GM10248 (cell line): ENCODE measurements around the gene RMND5B.

Source experiments
- CTCF ChIA-PET: fragments of 300-600 bp; sonication (Branson Sonifier 250); formaldehyde crosslinking; extraction: SDS; loops from one replicate; lab custom pipeline; 2021; ENCODE audit warnings: antibody characterized with exemption; lab: Yijun Ruan, JAX
- POLR2A ChIA-PET: fragments of 350-650 bp; sonication (Branson Sonifier 250); formaldehyde crosslinking; extraction: SDS; loops from one replicate; lab custom pipeline; 2020; ENCODE audit warnings: antibody characterized with exemption; lab: Yijun Ruan, JAX
- DNase-seq: peaks from one replicate; pipeline ENCODE4 v3.0.0; 2012; ENCODE audit errors: extremely low spot score
- TF ChIP-seq, protein P1 (sequence below): IDR thresholded peaks from 2 replicates; pipeline ENCODE4 v1.5.1; 2012; ENCODE audit warnings: mild to moderate bottlenecking, low read depth; ENCODE audit errors: extremely low read depth, missing control alignments, control extremely low read depth

The RMND5B gene

DNA sequence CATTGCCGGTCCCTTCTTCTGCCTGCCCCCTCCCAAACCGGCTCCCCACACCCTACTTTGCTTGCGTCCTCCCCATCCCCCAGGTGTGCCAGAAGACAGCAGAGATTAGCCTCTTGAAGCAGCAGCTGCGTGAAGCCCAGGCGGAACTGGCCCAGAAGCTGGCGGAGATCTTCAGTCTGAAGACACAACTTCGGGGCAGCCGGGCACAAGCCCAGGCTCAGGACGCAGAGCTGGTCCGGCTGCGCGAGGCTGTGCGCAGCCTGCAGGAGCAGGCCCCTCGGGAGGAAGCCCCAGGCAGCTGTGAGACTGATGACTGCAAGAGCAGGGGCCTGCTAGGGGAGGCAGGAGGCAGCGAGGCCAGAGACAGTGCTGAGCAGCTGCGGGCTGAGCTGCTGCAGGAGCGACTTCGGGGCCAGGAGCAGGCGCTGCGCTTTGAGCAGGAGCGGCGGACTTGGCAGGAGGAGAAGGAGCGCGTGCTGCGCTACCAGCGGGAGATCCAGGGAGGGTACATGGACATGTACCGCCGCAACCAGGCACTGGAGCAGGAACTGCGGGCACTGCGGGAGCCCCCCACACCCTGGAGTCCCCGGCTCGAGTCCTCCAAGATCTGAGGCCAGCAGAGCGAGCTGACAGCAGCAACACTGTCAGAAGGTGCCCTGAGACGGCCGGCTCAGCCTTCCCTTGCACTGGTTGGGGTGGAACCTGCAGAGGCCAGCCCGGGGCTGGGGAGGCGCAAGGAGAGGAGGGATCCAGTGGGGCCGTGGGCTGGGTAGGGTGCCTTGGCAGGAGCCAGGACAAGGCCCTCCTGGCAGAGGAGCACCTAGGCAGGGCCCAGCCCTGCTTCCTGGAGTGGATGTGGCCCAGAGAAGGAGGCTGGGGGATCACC is 9.2 kb upstream of the RMND5B start:
- POLR2A ChIA-PET, result interaction anchor here (1.2 kb wide), 1 partner anchor 82 kb away, joined by 3 read pairs; the partner anchor contains the start of gene HNRNPAB
- TF ChIP-seq, protein P1, sequence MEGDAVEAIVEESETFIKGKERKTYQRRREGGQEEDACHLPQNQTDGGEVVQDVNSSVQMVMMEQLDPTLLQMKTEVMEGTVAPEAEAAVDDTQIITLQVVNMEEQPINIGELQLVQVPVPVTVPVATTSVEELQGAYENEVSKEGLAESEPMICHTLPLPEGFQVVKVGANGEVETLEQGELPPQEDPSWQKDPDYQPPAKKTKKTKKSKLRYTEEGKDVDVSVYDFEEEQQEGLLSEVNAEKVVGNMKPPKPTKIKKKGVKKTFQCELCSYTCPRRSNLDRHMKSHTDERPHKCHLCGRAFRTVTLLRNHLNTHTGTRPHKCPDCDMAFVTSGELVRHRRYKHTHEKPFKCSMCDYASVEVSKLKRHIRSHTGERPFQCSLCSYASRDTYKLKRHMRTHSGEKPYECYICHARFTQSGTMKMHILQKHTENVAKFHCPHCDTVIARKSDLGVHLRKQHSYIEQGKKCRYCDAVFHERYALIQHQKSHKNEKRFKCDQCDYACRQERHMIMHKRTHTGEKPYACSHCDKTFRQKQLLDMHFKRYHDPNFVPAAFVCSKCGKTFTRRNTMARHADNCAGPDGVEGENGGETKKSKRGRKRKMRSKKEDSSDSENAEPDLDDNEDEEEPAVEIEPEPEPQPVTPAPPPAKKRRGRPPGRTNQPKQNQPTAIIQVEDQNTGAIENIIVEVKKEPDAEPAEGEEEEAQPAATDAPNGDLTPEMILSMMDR, result no peak
- CTCF ChIA-PET, result interaction anchor here (0.8 to 5.4 kb wide), 21 partner anchors 9 to 117 kb away, joined by 3 to 42 read pairs (median 10); partner anchors contain the start of genes NHP2 and RMND5B
- no peak for DNase-seq

DNA sequence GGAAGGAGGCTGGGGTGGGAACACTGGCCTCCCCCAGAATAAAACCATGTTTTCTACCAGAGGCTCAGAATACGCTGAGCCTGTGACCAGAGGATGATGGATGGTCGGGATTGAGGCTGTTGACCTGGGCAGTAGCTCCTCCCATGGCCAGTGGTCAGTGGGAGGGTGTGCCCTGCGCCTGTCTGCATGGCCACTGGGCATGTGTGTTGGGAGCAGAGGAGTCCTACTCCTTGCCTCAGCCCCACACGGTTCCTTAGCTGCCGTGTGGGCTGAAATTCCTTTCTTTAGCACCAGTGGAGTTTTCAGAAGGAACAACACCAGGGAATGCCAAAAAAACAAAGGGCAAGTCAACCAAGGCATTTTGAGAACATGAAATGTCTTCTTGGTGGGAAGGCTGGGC is 8.5 kb upstream of the RMND5B start:
- CTCF ChIA-PET, result interaction anchor here (1.4 to 4.3 kb wide), 4 partner anchors 14 to 47 kb away, joined by 3 to 30 read pairs (median 16); no protein-coding TSS in a partner anchor
- DNase-seq, result no peak
- POLR2A ChIA-PET, result no interaction called here
- TF ChIP-seq, protein P1, result no peak

DNA sequence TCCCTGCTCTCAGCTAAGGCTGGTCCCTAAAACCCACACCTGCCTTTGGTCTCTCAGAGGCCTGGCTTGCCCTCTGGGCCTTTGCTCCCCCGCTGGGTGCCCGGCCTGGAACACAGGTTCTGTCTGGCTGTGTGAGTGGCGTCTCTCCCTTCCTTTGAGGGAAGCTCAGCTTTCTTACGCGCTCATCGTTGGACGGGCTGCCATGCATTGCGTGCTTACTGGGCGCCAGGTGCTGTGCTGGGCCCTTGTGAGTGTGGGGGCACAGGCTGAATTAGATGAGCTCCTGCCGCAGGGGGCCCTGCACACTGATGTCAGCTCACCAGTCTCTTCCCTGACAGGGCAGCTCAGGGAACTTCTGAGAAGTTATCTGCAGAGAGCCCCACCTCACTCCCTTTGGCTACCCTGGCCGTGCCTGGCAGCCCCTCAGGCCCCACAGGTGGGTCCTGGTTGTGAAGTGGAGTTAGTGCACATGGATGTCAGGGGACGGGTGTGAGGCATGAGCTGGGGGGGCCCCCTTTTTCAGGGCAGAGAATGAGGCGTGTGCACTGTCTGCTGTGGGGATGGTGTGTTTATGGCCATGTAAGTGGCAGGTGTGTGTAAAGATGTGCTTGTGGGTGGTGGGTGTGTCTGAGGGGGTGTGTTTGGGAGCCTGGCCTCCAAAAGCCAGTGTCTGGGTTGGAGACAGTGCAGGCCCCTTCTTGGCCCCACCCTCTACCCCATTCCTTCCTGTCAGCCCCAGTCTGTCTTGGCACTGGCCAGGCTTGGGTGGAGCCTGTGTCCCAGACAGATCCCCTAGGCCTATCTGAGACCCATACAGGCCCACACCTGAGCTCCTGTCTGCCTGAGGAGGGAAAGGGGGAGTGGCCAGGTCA is 7.5 kb upstream of the RMND5B start:
- CTCF ChIA-PET, result interaction anchor here (1.3 to 4.3 kb wide), 5 partner anchors 15 to 48 kb away, joined by 3 to 30 read pairs (median 3); no protein-coding TSS in a partner anchor
- TF ChIP-seq, protein P1, result no peak
- no peak for DNase-seq
- POLR2A ChIA-PET, result interaction anchor here (0.5 to 1.3 kb wide), 2 partner anchors 22 to 1500 kb away, joined by 3 read pairs; partner anchors contain the start of gene HNRNPH1

DNA sequence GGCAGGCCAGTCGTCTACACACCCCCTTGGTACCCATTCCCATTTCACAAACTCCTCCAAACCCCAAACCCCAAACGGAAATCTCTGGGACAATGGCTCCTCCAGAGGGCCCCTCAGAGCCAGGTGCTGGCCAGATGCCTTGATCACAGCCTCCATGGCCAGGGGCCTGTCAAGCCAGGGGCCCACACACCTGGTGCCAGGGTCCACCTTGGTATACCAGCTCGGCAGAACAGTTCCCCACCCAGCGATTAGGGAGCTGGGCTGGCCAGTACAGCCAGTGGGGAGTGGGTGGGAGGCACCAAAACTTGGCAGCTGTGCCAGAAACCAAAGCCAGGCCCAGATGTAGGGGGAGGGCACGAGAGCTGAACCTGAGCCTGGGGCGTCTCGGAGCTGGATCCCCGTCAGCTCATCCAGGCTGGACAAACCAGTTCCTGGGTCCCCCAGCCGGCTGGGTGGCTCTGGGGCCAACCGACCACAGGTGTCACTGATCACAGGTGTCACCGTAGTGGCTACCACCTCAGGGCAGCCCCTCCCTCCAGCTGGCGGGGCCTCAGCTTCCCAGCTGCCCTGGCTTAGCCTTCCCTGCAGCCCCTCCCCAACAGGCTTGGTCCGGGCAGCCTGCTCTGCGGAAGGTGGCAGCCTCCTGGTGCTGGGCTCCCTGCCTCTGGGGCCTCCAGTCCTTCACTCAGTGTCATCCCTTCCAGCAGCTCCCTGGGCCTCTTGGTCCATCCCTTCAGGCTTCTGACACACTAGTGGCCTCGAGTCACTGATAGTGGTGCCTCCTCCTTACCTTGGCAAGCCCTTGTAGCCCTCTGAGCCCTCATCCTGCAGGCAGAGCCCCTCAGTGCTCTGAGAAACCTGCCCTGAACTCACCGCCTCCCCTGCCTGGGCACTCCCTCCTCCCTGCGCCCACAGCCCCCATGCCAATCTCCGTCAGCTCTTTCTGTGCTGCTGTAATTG is 6.6 kb upstream of the RMND5B start:
- TF ChIP-seq, protein P1, result no peak
- ChIA-PET CTCF (interaction anchor here (1.3 to 2.4 kb wide), 6 partner anchors 8 to 29 kb away, joined by 3 to 6 read pairs (median 4); no protein-coding TSS in a partner anchor), POLR2A (interaction anchor here (0.5 to 1.3 kb wide), 2 partner anchors 21 to 1499 kb away, joined by 3 read pairs; partner anchors contain the start of gene HNRNPH1)
- no peak for DNase-seq

DNA sequence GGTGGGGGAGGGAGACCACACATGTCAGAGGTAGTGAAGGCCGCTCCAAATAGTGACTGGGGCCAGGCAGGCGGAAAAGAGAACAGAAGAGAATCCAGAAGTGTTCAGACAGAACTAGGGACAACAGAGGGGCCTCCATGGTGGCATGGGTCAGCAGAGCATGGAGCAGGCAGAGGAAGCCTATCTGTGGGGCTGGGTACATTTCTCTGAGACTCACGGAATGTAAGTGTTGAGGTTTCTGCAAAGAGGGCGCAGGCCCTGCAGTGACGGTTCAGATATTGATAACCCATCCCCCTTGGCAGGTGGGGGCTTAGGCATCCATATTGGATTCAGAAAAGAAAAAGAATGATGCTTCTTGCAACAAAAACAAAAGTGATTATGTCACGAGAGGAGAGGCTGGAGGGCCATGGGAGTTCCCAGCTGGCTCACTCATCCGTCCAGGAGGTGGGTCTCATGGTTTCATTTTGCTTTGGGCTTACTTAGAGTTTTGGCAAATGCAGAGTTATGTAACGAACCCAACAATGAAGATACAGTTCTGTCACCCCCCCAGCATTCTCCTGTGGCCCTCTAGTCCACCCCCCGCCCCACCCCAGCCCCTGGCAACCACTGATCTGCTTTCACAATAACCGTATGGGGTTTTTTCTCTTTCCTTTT is 5.4 kb upstream of the RMND5B start:
- ChIA-PET POLR2A (no interaction called here), CTCF (interaction anchor here (1.3 to 2.4 kb wide), 3 partner anchors 9 to 27 kb away, joined by 3 to 6 read pairs (median 4); no protein-coding TSS in a partner anchor)

More for the DNA sequence above, 5.4 kb upstream of the RMND5B start:
- TF ChIP-seq, protein P1, result no peak
- no peak for DNase-seq
